HFFc6 (cell line): Measurements from ENCODE around the gene HRAS. TPM values are rescaled to one million over a fixed set of nuclear protein-coding genes. Genes with fewer than 3 reads are reported as not detected.

Source experiments
- DNase-seq: peaks from one replicate; pipeline ENCODE4 v3.0.0-alpha.2; 2018
- H3K27ac Mint-ChIP-seq: 2 replicates; pipeline ENCODE4 v1.8.0; 2020; ENCODE audit warnings: mild to moderate bottlenecking, mixed read lengths
- H3K27me3 Mint-ChIP-seq: 2 replicates; pipeline ENCODE4 v1.8.0; 2021; ENCODE audit warnings: mild to moderate bottlenecking, moderate library complexity, mixed read lengths; ENCODE audit not compliant: insufficient read depth
- H3K36me3 Mint-ChIP-seq: 2 replicates; pipeline ENCODE4 v1.8.0; 2021; ENCODE audit warnings: low read depth, mixed read lengths
- H3K4me1 Mint-ChIP-seq: 2 replicates; pipeline ENCODE4 v1.8.0; 2020; ENCODE audit warnings: low read depth, mixed read lengths
- H3K4me3 Mint-ChIP-seq: 2 replicates; pipeline ENCODE4 v1.8.0; 2020; ENCODE audit warnings: mild to moderate bottlenecking, moderate library complexity, mixed read lengths
- H3K9me3 Mint-ChIP-seq: 2 replicates; pipeline ENCODE4 v1.8.0; 2020; ENCODE audit warnings: mild to moderate bottlenecking, mixed read lengths
- total RNA-seq, 6 experiments: library from RNA; stranded (reverse); fragmentation: NEBNext Ultra II Directional; extraction: Animal tissue kit (Norgen Biotek cat#: 25700); gene quantifications; 2 replicates in 1 of 6; 3 replicates in 5 of 6; pipeline ENCODE4 v1.2.3, GENCODE V29; 2021
- TF ChIP-seq, protein P1 (sequence below): fragments of 200-600 bp; sonication (generic); IDR thresholded peaks from 2 replicates; pipeline ENCODE4 v1.5.0; 2021; ENCODE audit warnings: antibody characterized with exemption, mild to moderate bottlenecking

The HRAS gene
- total RNA-seq, 6 experiments from 2014 or later = 102 to 125 (median 107) TPM

DNA sequence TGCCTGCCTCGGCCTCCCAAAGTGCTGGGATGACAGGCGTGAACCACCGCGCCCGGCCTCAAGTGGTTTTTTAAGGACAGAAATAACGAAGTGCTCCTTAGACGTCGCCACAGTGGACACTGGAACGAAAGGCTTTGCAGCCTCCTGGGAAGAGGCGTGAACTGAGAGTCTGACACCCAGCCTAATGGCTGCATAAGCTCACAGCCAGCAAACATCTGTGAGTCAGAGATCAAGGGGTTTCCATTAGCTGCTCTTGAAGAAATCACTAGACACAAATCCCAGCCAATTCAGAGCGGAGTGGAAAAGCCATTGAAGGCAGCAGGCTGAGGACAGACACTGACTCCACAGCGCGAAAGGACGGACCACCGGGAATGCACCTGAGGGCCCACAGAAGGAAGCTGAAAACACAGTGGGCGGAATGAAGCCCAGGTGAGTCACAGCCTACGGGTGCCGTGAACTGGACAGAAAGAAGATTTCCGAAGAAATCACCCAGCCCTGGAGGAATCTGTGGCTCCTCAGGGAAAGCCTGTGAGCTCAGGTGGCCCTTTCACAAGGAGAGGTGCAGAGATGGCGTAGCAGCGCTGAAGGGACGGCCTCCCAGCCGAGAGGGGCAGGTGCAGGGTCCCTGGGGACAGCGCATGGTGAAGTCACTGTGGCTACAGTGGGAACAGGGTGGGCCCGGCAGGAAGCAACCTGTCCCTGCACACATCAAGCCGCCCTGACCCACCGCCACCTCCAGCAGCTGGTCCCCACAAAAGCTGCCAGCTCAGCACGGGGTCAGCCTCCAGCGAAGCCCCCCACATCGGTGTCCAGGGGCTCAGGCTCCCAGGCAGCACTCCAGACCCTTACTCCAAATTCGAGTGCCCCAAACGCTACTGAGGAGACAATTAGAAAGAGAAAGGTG is 13.6 kb upstream of the HRAS start:
- H3K36me3 Mint-ChIP-seq = no peaks in the 10 kb centered on the region
- H3K4me3 Mint-ChIP-seq = no peak overlapping the region
- no peak for DNase-seq
- TF ChIP-seq, protein P1, sequence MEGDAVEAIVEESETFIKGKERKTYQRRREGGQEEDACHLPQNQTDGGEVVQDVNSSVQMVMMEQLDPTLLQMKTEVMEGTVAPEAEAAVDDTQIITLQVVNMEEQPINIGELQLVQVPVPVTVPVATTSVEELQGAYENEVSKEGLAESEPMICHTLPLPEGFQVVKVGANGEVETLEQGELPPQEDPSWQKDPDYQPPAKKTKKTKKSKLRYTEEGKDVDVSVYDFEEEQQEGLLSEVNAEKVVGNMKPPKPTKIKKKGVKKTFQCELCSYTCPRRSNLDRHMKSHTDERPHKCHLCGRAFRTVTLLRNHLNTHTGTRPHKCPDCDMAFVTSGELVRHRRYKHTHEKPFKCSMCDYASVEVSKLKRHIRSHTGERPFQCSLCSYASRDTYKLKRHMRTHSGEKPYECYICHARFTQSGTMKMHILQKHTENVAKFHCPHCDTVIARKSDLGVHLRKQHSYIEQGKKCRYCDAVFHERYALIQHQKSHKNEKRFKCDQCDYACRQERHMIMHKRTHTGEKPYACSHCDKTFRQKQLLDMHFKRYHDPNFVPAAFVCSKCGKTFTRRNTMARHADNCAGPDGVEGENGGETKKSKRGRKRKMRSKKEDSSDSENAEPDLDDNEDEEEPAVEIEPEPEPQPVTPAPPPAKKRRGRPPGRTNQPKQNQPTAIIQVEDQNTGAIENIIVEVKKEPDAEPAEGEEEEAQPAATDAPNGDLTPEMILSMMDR = no peak
- no peak overlapping the region for H3K27ac Mint-ChIP-seq
- H3K4me1 Mint-ChIP-seq = no peaks in the 10 kb centered on the region
- H3K9me3 Mint-ChIP-seq = no peaks in the 10 kb centered on the region
- peaks cover 2% of the 10 kb centered on the region for H3K27me3 Mint-ChIP-seq

DNA sequence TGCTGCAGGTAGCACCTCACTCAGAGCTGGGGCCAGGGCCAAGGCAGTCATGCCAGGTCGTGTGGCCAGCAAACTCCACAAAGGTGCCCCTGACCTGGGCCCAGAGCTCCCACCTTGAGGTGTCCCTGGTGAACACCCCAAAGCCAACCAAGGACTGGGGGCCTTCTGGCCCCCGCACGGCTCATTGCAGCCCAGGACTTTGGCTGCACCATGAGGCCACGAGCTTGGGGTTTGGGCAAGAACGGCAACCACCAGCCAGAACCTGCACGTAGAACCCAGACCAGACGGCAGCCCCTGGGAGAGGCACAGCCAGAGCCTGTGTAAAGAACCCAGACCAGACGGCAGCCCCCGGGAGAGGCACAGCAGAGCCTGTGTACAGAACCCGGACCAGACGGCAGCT is 9.8 kb upstream of the HRAS start:
- H3K4me3 Mint-ChIP-seq = no peak overlapping the region
- DNase-seq = no peak
- no peak overlapping the region for H3K27ac Mint-ChIP-seq
- TF ChIP-seq, protein P1 = no peak
- no peaks in the 10 kb centered on the region for H3K9me3 Mint-ChIP-seq
- peaks cover 2% of the 10 kb centered on the region for H3K27me3 Mint-ChIP-seq
- no peaks in the 10 kb centered on the region for H3K4me1 Mint-ChIP-seq
- no peaks in the 10 kb centered on the region for H3K36me3 Mint-ChIP-seq

DNA sequence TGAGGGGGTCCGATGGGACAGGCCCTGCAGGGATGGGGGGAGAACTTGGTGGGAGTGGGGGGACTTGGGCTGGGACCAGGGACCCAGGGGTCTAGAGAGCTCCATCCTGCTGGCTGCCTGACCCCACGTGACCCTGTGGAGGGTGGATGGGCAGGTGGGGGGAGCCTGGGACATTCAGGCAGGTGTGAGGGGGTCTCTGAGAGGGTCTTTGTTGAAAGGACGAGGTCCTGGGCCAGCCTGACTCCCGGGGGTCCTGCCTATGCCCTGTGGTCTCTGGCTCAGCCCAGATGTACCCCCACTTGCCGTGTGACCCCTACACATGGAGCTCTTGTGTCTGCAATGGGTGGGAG is 9.4 kb upstream of the HRAS start:
- Mint-ChIP-seq H3K4me1 (no peaks in the 10 kb centered on the region), H3K9me3 (no peaks in the 10 kb centered on the region), H3K4me3 (no peak overlapping the region), H3K27me3 (peaks cover 2% of the 10 kb centered on the region), H3K27ac (no peak overlapping the region), H3K36me3 (no peaks in the 10 kb centered on the region)
- TF ChIP-seq, protein P1 = no peak
- DNase-seq = no peak

DNA sequence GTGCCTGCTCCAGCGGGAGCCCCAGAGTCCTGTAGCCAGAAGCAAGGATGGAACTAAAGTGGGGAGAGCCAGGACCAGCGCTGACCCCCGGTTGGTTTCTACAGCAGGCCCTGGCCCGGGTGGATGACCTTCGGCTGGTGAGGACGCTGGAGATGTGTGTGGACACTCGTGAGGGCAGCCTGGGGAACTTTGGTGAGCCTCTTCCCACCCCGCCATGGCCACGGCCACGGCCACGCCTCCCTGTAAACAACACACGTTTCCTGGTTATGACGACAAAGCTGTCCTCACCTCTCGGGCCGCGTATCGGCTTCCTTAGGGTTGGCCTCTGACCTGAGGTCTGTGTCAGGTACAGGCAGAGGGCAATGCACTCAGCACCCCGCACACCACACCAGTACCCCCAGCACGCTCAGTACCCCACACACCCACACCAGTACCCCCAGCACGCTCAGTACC is 6.1 kb upstream of the HRAS start:
- TF ChIP-seq, protein P1 = no peak
- H3K9me3 Mint-ChIP-seq = no peaks in the 10 kb centered on the region
- no peaks in the 10 kb centered on the region; the same call in 1 of the 2 replicates for H3K27me3 Mint-ChIP-seq
- H3K4me3 Mint-ChIP-seq = no peak overlapping the region
- H3K27ac Mint-ChIP-seq = no peak overlapping the region
- H3K36me3 Mint-ChIP-seq = no peaks in the 10 kb centered on the region
- H3K4me1 Mint-ChIP-seq = no peaks in the 10 kb centered on the region
- no peak for DNase-seq

DNA sequence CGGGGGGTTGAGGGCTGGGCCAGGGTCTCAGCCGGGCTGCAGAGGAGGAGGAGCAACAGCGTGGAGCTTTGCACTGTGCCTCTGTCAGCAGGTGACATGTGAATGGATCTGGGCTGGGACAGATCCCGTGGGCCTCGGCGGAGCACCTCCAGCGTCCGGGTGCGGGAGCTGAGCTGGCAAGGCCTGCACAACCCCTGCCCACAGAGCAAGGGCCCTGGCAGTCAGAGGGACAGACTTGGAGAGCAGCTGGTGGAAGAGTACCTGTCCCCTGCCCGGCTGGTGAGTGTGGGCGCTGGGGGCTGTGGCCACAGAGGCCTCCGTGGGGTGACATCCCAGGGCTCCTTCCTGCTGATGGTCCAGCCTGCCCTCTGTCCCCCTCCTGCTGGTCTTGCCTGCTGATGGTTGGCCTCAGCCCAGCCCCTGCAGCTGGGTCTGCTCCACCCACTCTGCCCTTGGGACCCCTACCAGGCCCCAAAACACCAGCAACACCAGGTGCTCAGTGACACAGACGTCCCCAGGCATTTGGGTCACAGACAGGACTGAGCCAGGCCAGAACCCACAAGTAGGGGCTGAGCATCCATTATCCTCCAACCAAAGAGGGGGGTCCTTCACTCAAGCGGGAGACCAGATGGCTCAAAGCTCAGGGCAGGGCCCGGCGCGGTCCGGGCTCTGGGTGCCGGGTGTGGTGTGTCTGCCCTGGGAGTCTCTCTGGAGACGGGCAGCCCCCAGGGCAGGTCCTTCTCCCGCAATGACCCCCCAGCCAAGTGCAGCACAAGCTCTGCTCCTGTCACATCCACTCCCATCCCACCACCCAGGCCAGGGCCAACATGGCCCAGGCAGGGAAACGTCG is 5.4 kb upstream of the HRAS start:
- H3K9me3 Mint-ChIP-seq = no peaks in the 10 kb centered on the region
- H3K27ac Mint-ChIP-seq = no peak overlapping the region
- DNase-seq = no peak
- H3K4me1 Mint-ChIP-seq = no peaks in the 10 kb centered on the region
- TF ChIP-seq, protein P1 = no peak
- H3K27me3 Mint-ChIP-seq = no peaks in the 10 kb centered on the region; the same call in 1 of the 2 replicates
- no peaks in the 10 kb centered on the region for H3K36me3 Mint-ChIP-seq
- no peak overlapping the region for H3K4me3 Mint-ChIP-seq
